ENCODE data around the gene MTREX. TPM values are rescaled to one million over a fixed set of nuclear protein-coding genes. Genes with fewer than 3 reads are reported as not detected.

The MTREX gene
- total and polyA plus RNA-seq, 12 donors, result 22.8 to 87.5 (median 58.9) TPM

- no peaks in the 10 kb centered on the region for H3K27me3 ChIP-seq
- TF ChIP-seq CTCF (IDR thresholded peaks at IDR 0.05) (no peak), POLR2A (IDR thresholded peaks at IDR 0.05) (no peak)
- no peak overlapping the region for H3K27ac ChIP-seq
- H3K4me1 ChIP-seq (replicated peaks in 1 of 2), result peaks cover 0 to 5% of the 10 kb centered on the region in 2 donors
- intact Hi-C loops (cut with DNase I), result no loop called here
- H3K9me3 ChIP-seq (replicated peaks in 1 of 3), result no peaks in the 10 kb centered on the region
- no peak for DNase-seq
- WGBS, 4 donors, result 79 to 89% (median 84%) methylated on average over 1 of the region's 1 CpG
- H3K36me3 ChIP-seq (replicated peaks in 1 of 2), result peaks cover 0 to 32% of the 10 kb centered on the region in 2 donors
- no peak overlapping the region for H3K4me3 ChIP-seq
These were observed 35.8 kb downstream of the MTREX start for GRCh38 chr5:55343609-55344008.

DNA sequence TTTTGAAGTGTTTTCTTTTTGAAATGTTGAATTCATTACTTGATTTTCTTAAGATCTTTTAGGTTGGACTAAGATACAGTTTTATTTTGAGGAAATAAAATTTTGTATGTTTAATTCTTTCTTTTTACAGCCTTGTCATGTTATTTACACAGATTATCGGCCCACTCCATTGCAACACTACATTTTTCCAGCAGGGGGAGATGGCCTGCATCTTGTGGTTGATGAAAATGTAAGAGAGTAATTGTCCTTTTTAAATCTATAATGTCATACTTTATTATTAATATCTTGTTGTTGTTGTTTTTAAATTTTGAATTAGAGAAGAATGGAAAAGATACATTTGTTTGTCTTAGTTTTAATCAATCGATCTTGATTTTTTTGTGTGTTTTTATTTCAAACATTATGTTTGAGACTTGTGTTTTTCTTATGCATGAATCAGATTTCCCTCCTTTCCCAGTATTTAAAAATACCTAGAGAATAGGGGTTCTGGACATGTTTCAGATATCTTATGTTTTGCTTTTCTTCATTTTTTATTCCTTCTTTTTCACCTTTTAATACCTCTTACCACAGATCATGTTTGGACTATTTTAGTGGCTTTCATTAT is 36.7 kb downstream of the MTREX start:
- intact Hi-C loops (cut with DNase I), result no loop called here
- H3K36me3 ChIP-seq (replicated peaks in 1 of 2), result peaks cover 0 to 41% of the 10 kb centered on the region in 2 donors
- peak; percentile 70 to 94 (median 80) for TF ChIP-seq CTCF (IDR thresholded peaks at IDR 0.05)
- no peak for TF ChIP-seq POLR2A (IDR thresholded peaks at IDR 0.05)
- no peaks in the 10 kb centered on the region for H3K9me3 ChIP-seq (replicated peaks in 1 of 3)
- 21 to 28% (median 24%) methylated on average over 2 of the region's 2 CpGs for WGBS, 4 donors
- H3K4me1 ChIP-seq (replicated peaks in 1 of 2), result no peaks in the 10 kb centered on the region
- DNase-seq, result peak; percentile 41 to 90 (median 62)
- no peak overlapping the region for H3K4me3 ChIP-seq
- no peaks in the 10 kb centered on the region for H3K27me3 ChIP-seq
- H3K27ac ChIP-seq, result no peak overlapping the region

DNA sequence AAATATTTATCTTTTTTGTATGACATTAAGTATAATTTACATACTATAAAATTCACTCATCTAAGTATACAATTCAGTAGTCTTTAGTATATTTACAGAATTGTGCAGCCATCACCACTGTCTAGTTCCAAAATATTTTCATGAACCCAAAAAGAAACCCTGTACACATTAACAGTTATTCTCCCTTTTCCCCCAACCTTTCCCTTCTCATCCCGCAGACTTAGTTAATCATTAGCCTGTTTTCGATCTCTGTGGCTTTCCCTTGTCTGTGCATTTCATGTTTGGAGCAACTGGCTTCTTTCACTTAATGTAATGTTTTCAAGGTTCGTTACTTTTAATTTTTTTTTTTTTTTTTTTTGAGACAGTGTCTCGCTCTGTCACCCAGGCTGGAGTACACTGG is 37.5 kb downstream of the MTREX start:
- Histone ChIP-seq H3K27ac (no peak overlapping the region), H3K9me3 (replicated peaks in 1 of 3) (no peaks in the 10 kb centered on the region), H3K27me3 (no peaks in the 10 kb centered on the region), H3K4me3 (no peak overlapping the region), H3K4me1 (replicated peaks in 1 of 2) (no peaks in the 10 kb centered on the region), H3K36me3 (replicated peaks in 1 of 2) (peaks cover 0 to 48% of the 10 kb centered on the region in 2 donors)
- intact Hi-C loops (cut with DNase I), result loop anchor here in 1 of 2 donors (5.0 kb wide), 1 partner anchor 347 kb away; no protein-coding TSS in a partner anchor
- no peak for TF ChIP-seq CTCF (IDR thresholded peaks at IDR 0.05)
- TF ChIP-seq POLR2A (IDR thresholded peaks at IDR 0.05), result no peak
- 88 to 94% (median 90%) methylated on average over 4 of the region's 4 CpGs for WGBS, 4 donors
- DNase-seq, result no peak

GRCh38 chr5:55347786-55348185 is 40.0 kb downstream of the MTREX start:
- peaks cover 0 to 61% of the 10 kb centered on the region in 2 donors for H3K36me3 ChIP-seq (replicated peaks in 1 of 2)
- no peak overlapping the region for H3K27ac ChIP-seq
- TF ChIP-seq CTCF (IDR thresholded peaks at IDR 0.05) (no peak), POLR2A (IDR thresholded peaks at IDR 0.05) (no peak)
- no peak for DNase-seq
- no peak overlapping the region for H3K4me3 ChIP-seq
- WGBS, 4 donors, result 91 to 96% (median 93%) methylated on average over 3 of the region's 3 CpGs
- H3K9me3 ChIP-seq (replicated peaks in 1 of 3), result no peaks in the 10 kb centered on the region
- H3K4me1 ChIP-seq (replicated peaks in 1 of 2), result no peaks in the 10 kb centered on the region
- no peaks in the 10 kb centered on the region for H3K27me3 ChIP-seq
- intact Hi-C loops (cut with DNase I), result loop anchor here in 1 of 2 donors (5.0 kb wide), 1 partner anchor 345 kb away; no protein-coding TSS in a partner anchor

All from adrenal gland (tissue), 12 donors.